T-helper 2 cell treated with Interferon-gamma antibody and Interleukin-4, amounts not matched to agents 100 ng/mL and 5 ng/mL, for 36 hours (primary cell): ENCODE data around the gene TLNRD1. TPM values are rescaled to one million over a fixed set of nuclear protein-coding genes. Genes with fewer than 3 reads are reported as not detected.

ENCODE experiments used
- intact Hi-C: fragments of 100-400 bp; cut with micrococcal nuclease; formaldehyde crosslinking; loops from one replicate; pipeline ENCODE4 v1.15.1; 2023
- total RNA-seq: library from RNA; stranded (reverse); gene quantifications from 2 replicates; pipeline ENCODE4 v1.2.3, GENCODE V29; 2022

TLNRD1 gene
- total RNA-seq, 1 donor from 2014 or later, result 35.2 TPM

- intact Hi-C loops, result loop anchor here (10.0 kb wide), 1 partner anchor 46 kb away; the partner anchor contains the start of gene TLNRD1
Measured at GRCh38 chr15:81050805-81051204, 50.1 kb downstream of the TLNRD1 start.

GRCh38 chr15:81052046-81052445 lies 51.3 kb downstream of the TLNRD1 start:
- intact Hi-C loops, result loop anchor here (10.0 kb wide), 1 partner anchor 47 kb away; the partner anchor contains the start of gene TLNRD1

GRCh38 chr15:81053621-81054020 lies 52.9 kb downstream of the TLNRD1 start:
- intact Hi-C loops, result loop anchor here (10.0 kb wide), 1 partner anchor 49 kb away; the partner anchor contains the start of gene TLNRD1

GRCh38 chr15:81054236-81054635 lies 53.5 kb downstream of the TLNRD1 start:
- intact Hi-C loops, result loop anchor here (10.0 kb wide), 1 partner anchor 49 kb away; the partner anchor contains the start of gene TLNRD1

Other genes with a start within 250 kb of the TLNRD1 start
- 0.91 TPM in 2 replicates for gene CEMIP, start 221.6 kb upstream of the TLNRD1 start, total RNA-seq
- gene MESD, start 11.1 kb upstream of the TLNRD1 start, total RNA-seq, result 38.8 and 40.7 TPM in 2 replicates
- gene CFAP161, start 133.3 kb downstream of the TLNRD1 start, total RNA-seq, result 0.11 TPM in 1 of 2 replicates, not detected in the other
- 199 and 201 TPM in 2 replicates for gene IL16, start 196.0 kb downstream of the TLNRD1 start, total RNA-seq